Neural cell (in vitro differentiated cells): ENCODE data around the gene KCNQ1OT1. TPM values are rescaled to one million over a fixed set of nuclear protein-coding genes. Genes with fewer than 3 reads are reported as not detected.

ENCODE experiments used
- H2AFZ ChIP-seq: fragments of 200-600, 300-800 bp; sonication (generic), shearing (Covaris generic); 2 replicates; pipeline ENCODE4 v1.6.0; 2014; ENCODE audit warnings: low read depth, mild to moderate bottlenecking, antibody characterized with exemption, low read length, moderate library complexity
- H3F3A ChIP-seq: fragments of 200-600 bp; shearing (Covaris generic); 2 replicates; pipeline ENCODE4 v1.6.1; 2016; ENCODE audit warnings: mild to moderate bottlenecking, moderate library complexity, mixed read lengths, antibody characterized with exemption, low read length; ENCODE audit not compliant: insufficient read depth, poor library complexity, severe bottlenecking
- H3K27ac ChIP-seq: fragments of 200-600, 300-800 bp; sonication (generic), shearing (Covaris generic); 2 replicates; pipeline ENCODE4 v1.5.1; 2014; ENCODE audit warnings: mild to moderate bottlenecking, low read length, moderate library complexity
- H3K27me3 ChIP-seq: fragments of 300-800, 200-600 bp; sonication (generic), shearing (Covaris generic); 2 replicates; pipeline ENCODE4 v1.6.0; 2014; ENCODE audit warnings: mild to moderate bottlenecking, low read depth, low read length, moderate library complexity; ENCODE audit not compliant: insufficient read depth
- H3K36me3 ChIP-seq: fragments of 300-800, 200-600 bp; sonication (generic), shearing (Covaris generic); 2 replicates; pipeline ENCODE4 v1.5.1; 2014; ENCODE audit warnings: mild to moderate bottlenecking, antibody characterized with exemption, low read length, moderate library complexity; ENCODE audit not compliant: insufficient read depth
- H3K4me2 ChIP-seq: fragments of 300-800, 200-600 bp; sonication (generic), shearing (Covaris generic); 2 replicates; pipeline ENCODE4 v1.6.0; 2014; ENCODE audit warnings: mild to moderate bottlenecking, low read length
- H3K4me3 ChIP-seq: fragments of 300-800, 200-600 bp; sonication (generic), shearing (Covaris generic); 2 replicates; pipeline ENCODE4 v1.5.1; 2014; ENCODE audit warnings: mild to moderate bottlenecking, low read length, moderate library complexity
- H3K79me2 ChIP-seq: fragments of 200-600 bp; shearing (Covaris generic); replicated peaks from 2 replicates; pipeline ENCODE4 v1.6.0; 2014; ENCODE audit warnings: mild to moderate bottlenecking, low read length, moderate library complexity; ENCODE audit not compliant: insufficient read depth
- H3K9ac ChIP-seq: fragments of 300-800, 200-600 bp; sonication (generic), shearing (Covaris generic); 2 replicates; pipeline ENCODE4 v1.6.1; 2016; ENCODE audit warnings: mild to moderate bottlenecking, low read length, mixed read lengths
- H3K9me2 ChIP-seq: fragments of 200-600 bp; shearing (Covaris generic); 2 replicates; pipeline ENCODE4 v1.6.1; 2016; ENCODE audit warnings: mild to moderate bottlenecking, low read length, mixed read lengths; ENCODE audit not compliant: insufficient read depth
- H3K9me3 ChIP-seq: fragments of 200-600, 300-800 bp; sonication (generic), shearing (Covaris generic); 2 replicates; pipeline ENCODE4 v1.6.1; 2016; ENCODE audit warnings: mild to moderate bottlenecking, mixed run types, low read length, moderate library complexity, mixed read lengths
- H4K20me1 ChIP-seq: fragments of 200-600 bp; shearing (Covaris generic); 2 replicates; pipeline ENCODE4 v1.6.1; 2016; ENCODE audit warnings: mild to moderate bottlenecking, mixed run types; ENCODE audit not compliant: insufficient read depth
- CTCF ChIP-seq: fragments of 450-650 bp; IDR thresholded peaks from 2 replicates; pipeline ENCODE4 v1.5.1; 2014; ENCODE audit warnings: antibody characterized with exemption, mild to moderate bottlenecking, moderate library complexity; ENCODE audit not compliant: poor library complexity, severe bottlenecking
- EP300 ChIP-seq: fragments of 450-650 bp; conservative IDR thresholded peaks from 2 replicates; pipeline ENCODE4 v1.6.1; 2014; ENCODE audit warnings: antibody characterized with exemption, mild to moderate bottlenecking, moderate library complexity; ENCODE audit not compliant: poor library complexity, severe bottlenecking
- EZH2 ChIP-seq: fragments of 200-600, 300-800 bp; shearing (Covaris generic), sonication (generic); IDR thresholded peaks from 2 replicates; pipeline ENCODE4 v1.6.1; 2014; ENCODE audit warnings: antibody characterized with exemption, low read length, borderline replicate concordance, mild to moderate bottlenecking; ENCODE audit not compliant: insufficient read depth, poor library complexity, severe bottlenecking
- MXI1 ChIP-seq: fragments of 450-650 bp; conservative IDR thresholded peaks from 2 replicates; pipeline ENCODE4 v1.6.1; 2014; ENCODE audit warnings: antibody characterized with exemption, mild to moderate bottlenecking; ENCODE audit not compliant: poor library complexity, severe bottlenecking
- POLR2AphosphoS5 ChIP-seq: IDR thresholded peaks from 2 replicates; pipeline ENCODE4 v1.6.1; 2012
- RAD21 ChIP-seq: fragments of 450-650 bp; conservative IDR thresholded peaks from 2 replicates; pipeline ENCODE4 v1.6.1; 2014; ENCODE audit warnings: antibody characterized with exemption, mild to moderate bottlenecking, moderate library complexity
- SMC3 ChIP-seq: fragments of 450-650 bp; conservative IDR thresholded peaks from 2 replicates; pipeline ENCODE4 v1.6.1; 2014; ENCODE audit warnings: antibody characterized with exemption, mild to moderate bottlenecking, moderate library complexity; ENCODE audit not compliant: poor library complexity
- TAF1 ChIP-seq: IDR thresholded peaks from 2 replicates; pipeline ENCODE4 v1.6.1; 2012; ENCODE audit warnings: low read depth
- polyA plus RNA-seq: library from polyadenylated mRNA; depleted of rRNA; stranded (reverse); fragments of >200 nt; gene quantifications from 2 replicates; pipeline ENCODE4 v1.2.3, GENCODE V29; 2014
- TF ChIP-seq, protein P1 (sequence below): IDR thresholded peaks from 2 replicates; pipeline ENCODE4 v1.6.1; 2012; ENCODE audit warnings: borderline replicate concordance

KCNQ1OT1 gene
- polyA plus RNA-seq, 1 donor from 2014 or later, result 0.12 TPM

DNA sequence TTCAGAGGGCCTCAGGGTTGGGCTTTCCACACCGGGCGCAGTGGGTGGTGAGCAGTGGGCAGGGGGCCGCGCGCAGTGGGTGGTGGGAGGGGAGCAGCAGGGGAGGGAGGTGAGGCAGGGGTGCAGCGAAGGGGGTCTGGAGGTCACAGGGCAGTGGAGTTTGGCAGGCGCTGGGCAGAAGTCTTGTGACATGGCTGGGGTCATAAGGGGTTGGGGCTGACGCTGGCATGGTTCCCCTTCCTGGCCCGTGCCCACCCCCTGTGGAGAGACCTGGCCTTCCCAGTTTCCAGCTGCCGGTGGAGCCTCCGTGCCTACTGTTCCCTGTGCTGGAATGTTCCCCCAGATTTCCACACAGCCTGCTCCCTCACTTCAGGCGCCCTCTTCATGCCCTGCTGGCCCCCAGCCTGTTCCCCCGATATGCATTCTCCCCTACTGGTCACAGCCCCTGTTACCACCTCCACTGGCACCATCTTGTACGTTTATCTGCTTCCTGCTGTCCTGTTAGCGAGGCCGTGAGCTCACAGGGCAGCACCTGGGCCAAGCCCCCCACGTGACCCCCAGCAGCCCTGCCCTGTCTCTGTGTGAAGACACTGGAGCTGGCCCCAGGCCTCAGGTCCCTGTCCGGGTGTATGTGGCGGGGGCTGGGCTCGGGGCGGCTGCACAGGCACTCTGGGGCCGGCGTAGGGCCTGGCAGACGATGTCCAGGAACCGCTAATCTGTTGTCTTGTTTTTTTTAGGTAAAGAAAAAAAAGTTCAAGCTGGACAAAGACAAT lies 111.6 kb downstream of the KCNQ1OT1 start:
- H2AFZ ChIP-seq, result no peak overlapping the region
- no peaks in the 10 kb centered on the region for H3F3A ChIP-seq
- H3K27ac ChIP-seq, result no peak overlapping the region
- no peaks in the 10 kb centered on the region for H3K27me3 ChIP-seq
- H3K36me3 ChIP-seq, result no peaks in the 10 kb centered on the region
- H3K4me3 ChIP-seq, result no peak overlapping the region
- H3K9me3 ChIP-seq, result no peaks in the 10 kb centered on the region
- H3K9me2 ChIP-seq, result no peaks in the 10 kb centered on the region
- no peaks in the 10 kb centered on the region for H3K79me2 ChIP-seq
- TF ChIP-seq POLR2AphosphoS5 (no peak), SMC3 (no peak), TAF1 (no peak), EZH2 (no peak), EP300 (no peak), CTCF (no peak), MXI1 (no peak), RAD21 (no peak)
- TF ChIP-seq, protein P1, sequence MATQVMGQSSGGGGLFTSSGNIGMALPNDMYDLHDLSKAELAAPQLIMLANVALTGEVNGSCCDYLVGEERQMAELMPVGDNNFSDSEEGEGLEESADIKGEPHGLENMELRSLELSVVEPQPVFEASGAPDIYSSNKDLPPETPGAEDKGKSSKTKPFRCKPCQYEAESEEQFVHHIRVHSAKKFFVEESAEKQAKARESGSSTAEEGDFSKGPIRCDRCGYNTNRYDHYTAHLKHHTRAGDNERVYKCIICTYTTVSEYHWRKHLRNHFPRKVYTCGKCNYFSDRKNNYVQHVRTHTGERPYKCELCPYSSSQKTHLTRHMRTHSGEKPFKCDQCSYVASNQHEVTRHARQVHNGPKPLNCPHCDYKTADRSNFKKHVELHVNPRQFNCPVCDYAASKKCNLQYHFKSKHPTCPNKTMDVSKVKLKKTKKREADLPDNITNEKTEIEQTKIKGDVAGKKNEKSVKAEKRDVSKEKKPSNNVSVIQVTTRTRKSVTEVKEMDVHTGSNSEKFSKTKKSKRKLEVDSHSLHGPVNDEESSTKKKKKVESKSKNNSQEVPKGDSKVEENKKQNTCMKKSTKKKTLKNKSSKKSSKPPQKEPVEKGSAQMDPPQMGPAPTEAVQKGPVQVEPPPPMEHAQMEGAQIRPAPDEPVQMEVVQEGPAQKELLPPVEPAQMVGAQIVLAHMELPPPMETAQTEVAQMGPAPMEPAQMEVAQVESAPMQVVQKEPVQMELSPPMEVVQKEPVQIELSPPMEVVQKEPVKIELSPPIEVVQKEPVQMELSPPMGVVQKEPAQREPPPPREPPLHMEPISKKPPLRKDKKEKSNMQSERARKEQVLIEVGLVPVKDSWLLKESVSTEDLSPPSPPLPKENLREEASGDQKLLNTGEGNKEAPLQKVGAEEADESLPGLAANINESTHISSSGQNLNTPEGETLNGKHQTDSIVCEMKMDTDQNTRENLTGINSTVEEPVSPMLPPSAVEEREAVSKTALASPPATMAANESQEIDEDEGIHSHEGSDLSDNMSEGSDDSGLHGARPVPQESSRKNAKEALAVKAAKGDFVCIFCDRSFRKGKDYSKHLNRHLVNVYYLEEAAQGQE, result no peak
- no peaks in the 10 kb centered on the region for H4K20me1 ChIP-seq
- no peak overlapping the region for H3K4me2 ChIP-seq
- H3K9ac ChIP-seq, result no peak overlapping the region

DNA sequence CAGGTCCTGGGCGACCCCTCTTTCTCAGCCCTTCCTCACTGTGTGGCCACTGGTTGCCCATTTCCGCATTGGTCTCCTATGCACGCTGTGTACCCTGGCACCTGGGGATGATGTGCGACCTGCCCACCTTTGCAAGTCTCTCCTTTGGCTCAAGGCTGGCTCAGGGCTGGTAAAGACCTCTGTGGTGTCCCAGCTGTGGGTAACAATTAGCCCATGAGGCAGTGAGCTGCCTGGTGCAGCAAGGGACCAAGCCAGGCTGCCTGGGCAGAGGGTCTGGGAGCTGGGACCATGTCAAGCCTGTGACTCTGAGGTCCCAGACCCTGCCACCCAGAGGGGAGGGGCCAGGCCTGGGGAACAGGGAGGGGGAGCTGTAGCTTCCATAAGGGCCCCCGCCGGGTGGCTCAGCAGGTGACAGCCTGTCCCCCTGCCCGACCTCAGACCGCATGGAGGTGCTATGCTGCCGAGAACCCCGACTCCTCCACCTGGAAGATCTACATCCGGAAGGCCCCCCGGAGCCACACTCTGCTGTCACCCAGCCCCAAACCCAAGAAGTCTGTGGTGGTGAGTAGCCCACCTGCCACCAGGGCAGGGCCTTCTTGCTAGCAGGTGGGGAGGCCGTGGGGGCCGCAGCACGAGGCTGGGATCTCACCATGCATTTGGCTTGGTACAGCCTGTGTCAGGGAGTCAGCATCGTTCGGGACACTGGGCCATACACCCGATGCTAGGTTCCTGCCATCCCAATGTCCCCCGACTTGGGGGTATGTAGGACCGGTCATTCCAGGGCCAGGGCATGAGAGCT lies 112.5 kb downstream of the KCNQ1OT1 start:
- Histone ChIP-seq H2AFZ (no peak overlapping the region), H4K20me1 (no peaks in the 10 kb centered on the region), H3K27ac (no peak overlapping the region), H3K4me3 (no peak overlapping the region), H3K27me3 (no peaks in the 10 kb centered on the region), H3K79me2 (no peaks in the 10 kb centered on the region), H3K9me3 (no peaks in the 10 kb centered on the region), H3F3A (no peaks in the 10 kb centered on the region), H3K9me2 (no peaks in the 10 kb centered on the region), H3K4me2 (no peak overlapping the region), H3K36me3 (no peaks in the 10 kb centered on the region), H3K9ac (no peak overlapping the region)
- TF ChIP-seq RAD21 (no peak), SMC3 (no peak), CTCF (no peak), EZH2 (no peak), TAF1 (no peak), MXI1 (no peak), POLR2AphosphoS5 (no peak), EP300 (no peak)
- TF ChIP-seq, protein P1, result no peak
